Thyroid gland (tissue), 4 donors: ENCODE data around the gene GLCE. TPM values are rescaled to one million over a fixed set of nuclear protein-coding genes. Genes with fewer than 3 reads are reported as not detected.

ENCODE experiments used
- DNase-seq, 2 donors: peaks; one replicate each; pipeline ENCODE4 v3.0.0-alpha.2; 2019
- H3K27ac ChIP-seq, 3 donors: fragments of 200-600 bp; sonication (generic); 1 replicate in 2 of 3; 2 replicates in 1 of 3; pipeline ENCODE4 v1.5.1; 2016 to 2019; ENCODE audit warnings: mild to moderate bottlenecking in 1 of 3, moderate library complexity in 1 of 3
- H3K27me3 ChIP-seq: fragments of 200-600 bp; sonication (generic); one replicate; pipeline ENCODE4 v1.5.1; 2019
- H3K36me3 ChIP-seq, 2 donors: fragments of 200-600 bp; sonication (generic); one replicate each; pipeline ENCODE4 v1.5.1; 2016 to 2019
- H3K4me1 ChIP-seq, 2 donors: fragments of 200-600 bp; sonication (generic); one replicate each; pipeline ENCODE4 v1.5.1; 2017 to 2019
- H3K4me3 ChIP-seq, 3 donors: fragments of 200-600 bp; sonication (generic); replicated peaks in 1 of 3; 1 replicate in 2 of 3; 2 replicates in 1 of 3; pipeline ENCODE4 v1.5.1; 2016; ENCODE audit warnings: mild to moderate bottlenecking in 1 of 3
- H3K9me3 ChIP-seq: fragments of 200-600 bp; sonication (generic); one replicate; pipeline ENCODE4 v1.5.1; 2017
- CTCF ChIP-seq, 6 experiments: fragments of 200-600 bp in 3 of 6; fragments of 450-650 bp in 3 of 6; sonication (generic) in 3 of 6; IDR thresholded peaks; one replicate each; pipeline ENCODE4 v1.5.1; 2016 to 2019; ENCODE audit warnings: antibody characterized with exemption in 6 of 6, mild to moderate bottlenecking in 2 of 6, inconsistent platforms in 1 of 6, moderate library complexity in 1 of 6
- POLR2A ChIP-seq, 2 donors: fragments of 450-650 bp; IDR thresholded peaks; one replicate each; pipeline ENCODE4 v1.6.1; 2017; ENCODE audit warnings: antibody characterized with exemption in 2 of 2, mild to moderate bottlenecking in 2 of 2, moderate library complexity in 1 of 2
- WGBS, 2 donors: methylation state at CpG; one replicate each; pipeline ENCODE4 v1.1.5; 2017; 5-methylcytosine and 5-hydroxymethylcytosine counted together
- intact Hi-C: fragments of 100-400 bp; cut with DNase I; formaldehyde crosslinking; loops from one replicate; pipeline ENCODE4 v1.15.1; 2023
- total RNA-seq, 4 donors: library from RNA; depleted of rRNA; stranded (reverse); fragments of >200 nt; gene quantifications; one replicate each; pipeline ENCODE4 v1.2.3, GENCODE V29; 2016

GLCE gene
- total RNA-seq, 4 donors from 2014 or later, result 7.6 to 16.1 (median 11.9) TPM

GRCh38 chr15:69138963-69139362 is 21.5 kb upstream of the GLCE start:
- Histone ChIP-seq H3K27ac (no peak overlapping the region), H3K36me3 (no peaks in the 10 kb centered on the region), H3K4me1 (no peaks in the 10 kb centered on the region), H3K4me3 (no peak overlapping the region), H3K27me3 (no peaks in the 10 kb centered on the region), H3K9me3 (no peaks in the 10 kb centered on the region)
- intact Hi-C loops, result no loop called here
- TF ChIP-seq POLR2A (IDR thresholded peaks at IDR 0.05) (no peak), CTCF (IDR thresholded peaks at IDR 0.05) (no peak)
- WGBS, 2 donors, result 57 to 66% methylated on average over 4 of the region's 4 CpGs
- DNase-seq, result no peak

- intact Hi-C loops, result no loop called here
- Histone ChIP-seq H3K9me3 (no peaks in the 10 kb centered on the region), H3K27ac (no peak overlapping the region), H3K27me3 (no peaks in the 10 kb centered on the region), H3K4me1 (no peaks in the 10 kb centered on the region), H3K36me3 (no peaks in the 10 kb centered on the region), H3K4me3 (no peak overlapping the region)
- WGBS, 2 donors, result 76 to 84% methylated on average over 13 of the region's 13 CpGs
- no peak for TF ChIP-seq CTCF (IDR thresholded peaks at IDR 0.05)
- no peak for TF ChIP-seq POLR2A (IDR thresholded peaks at IDR 0.05)
- DNase-seq, result no peak
Measured at GRCh38 chr15:69140306-69140705, 20.1 kb upstream of the GLCE start.

GRCh38 chr15:69141286-69141701 is 19.1 kb upstream of the GLCE start:
- Histone ChIP-seq H3K27me3 (no peaks in the 10 kb centered on the region), H3K36me3 (no peaks in the 10 kb centered on the region), H3K4me3 (no peak overlapping the region), H3K27ac (no peak overlapping the region), H3K9me3 (no peaks in the 10 kb centered on the region), H3K4me1 (no peaks in the 10 kb centered on the region)
- TF ChIP-seq CTCF (IDR thresholded peaks at IDR 0.05), result no peak
- TF ChIP-seq POLR2A (IDR thresholded peaks at IDR 0.05), result no peak
- no peak for DNase-seq
- intact Hi-C loops, result no loop called here
- WGBS, 2 donors, result 59 to 79% methylated on average over 3 of the region's 3 CpGs

GRCh38 chr15:69141833-69142232 is 18.6 kb upstream of the GLCE start:
- Histone ChIP-seq H3K27me3 (no peaks in the 10 kb centered on the region), H3K9me3 (no peaks in the 10 kb centered on the region), H3K4me3 (no peak overlapping the region), H3K36me3 (no peaks in the 10 kb centered on the region), H3K4me1 (no peaks in the 10 kb centered on the region), H3K27ac (no peak overlapping the region)
- TF ChIP-seq POLR2A (IDR thresholded peaks at IDR 0.05) (no peak), CTCF (IDR thresholded peaks at IDR 0.05) (no peak)
- no peak for DNase-seq
- intact Hi-C loops, result no loop called here
- WGBS, 2 donors, result 84 to 88% methylated on average over 1 of the region's 1 CpG

GRCh38 chr15:69143756-69144436 is 16.5 kb upstream of the GLCE start:
- whole genome bisulfite sequencing, 2 donors, result 56 to 60% methylated on average over 4 of the region's 4 CpGs
- no peak for DNase-seq
- Histone ChIP-seq H3K27me3 (no peaks in the 10 kb centered on the region), H3K4me3 (no peak overlapping the region), H3K4me1 (no peaks in the 10 kb centered on the region), H3K9me3 (no peaks in the 10 kb centered on the region), H3K36me3 (no peaks in the 10 kb centered on the region), H3K27ac (no peak overlapping the region)
- TF ChIP-seq CTCF (IDR thresholded peaks at IDR 0.05) (no peak), POLR2A (IDR thresholded peaks at IDR 0.05) (no peak)
- intact Hi-C loops, result no loop called here
